ENCODE data around the gene PLBD2. TPM values are rescaled to one million over a fixed set of nuclear protein-coding genes. Genes with fewer than 3 reads are reported as not detected.

PLBD2 gene
- total RNA-seq, 2 donors from 2014 or later: 13.2 to 14.7 TPM

- no peak for ATAC-seq (replicated peaks in 1 of 2)
- no peaks in the 10 kb centered on the region for H3K36me3 Mint-ChIP-seq (ENCODE audit: insufficient read depth in 2 of 2)
- H3K27me3 Mint-ChIP-seq (ENCODE audit: low read depth): no peaks in the 10 kb centered on the region
- no peak for DNase-seq
- H3K9me3 Mint-ChIP-seq: no peaks in the 10 kb centered on the region
- H3K4me1 Mint-ChIP-seq (ENCODE audit: low read depth): no peaks in the 10 kb centered on the region
- no peak overlapping the region for H3K27ac Mint-ChIP-seq
- H3K4me3 Mint-ChIP-seq: no peak overlapping the region
Measured at GRCh38 chr12:113409462-113410124, 51.2 kb downstream of the PLBD2 start.

GRCh38 chr12:113413488-113413939 is 55.1 kb downstream of the PLBD2 start:
- no peak for DNase-seq
- no peak overlapping the region for H3K27ac Mint-ChIP-seq
- H3K9me3 Mint-ChIP-seq: no peaks in the 10 kb centered on the region
- peaks cover 4% of the 10 kb centered on the region for H3K27me3 Mint-ChIP-seq (ENCODE audit: low read depth)
- no peak for ATAC-seq (replicated peaks in 1 of 2)
- H3K36me3 Mint-ChIP-seq (ENCODE audit: insufficient read depth in 2 of 2): no peaks in the 10 kb centered on the region
- no peaks in the 10 kb centered on the region for H3K4me1 Mint-ChIP-seq (ENCODE audit: low read depth)
- H3K4me3 Mint-ChIP-seq: no peak overlapping the region

GRCh38 chr12:113414519-113415038 is 56.2 kb downstream of the PLBD2 start:
- DNase-seq: no peak

GRCh38 chr12:113416091-113416754 is 57.8 kb downstream of the PLBD2 start:
- Mint-ChIP-seq H3K9me3 (no peaks in the 10 kb centered on the region), H3K4me1 (ENCODE audit: low read depth) (no peaks in the 10 kb centered on the region), H3K4me3 (no peak overlapping the region), H3K36me3 (ENCODE audit: insufficient read depth in 2 of 2) (no peaks in the 10 kb centered on the region), H3K27me3 (ENCODE audit: low read depth) (peaks cover 9% of the 10 kb centered on the region), H3K27ac (no peak overlapping the region)
- no peak for ATAC-seq (replicated peaks in 1 of 2)
- no peak for DNase-seq

More at GRCh38 chr12:113414519-113415038, 56.2 kb downstream of the PLBD2 start:
- Mint-ChIP-seq H3K9me3 (no peaks in the 10 kb centered on the region), H3K27me3 (ENCODE audit: low read depth) (peaks cover 4% of the 10 kb centered on the region), H3K4me1 (ENCODE audit: low read depth) (no peaks in the 10 kb centered on the region), H3K27ac (no peak overlapping the region), H3K36me3 (ENCODE audit: insufficient read depth in 2 of 2) (no peaks in the 10 kb centered on the region), H3K4me3 (no peak overlapping the region)
- ATAC-seq (replicated peaks in 1 of 2): no peak

GRCh38 chr12:113418213-113418879 is 60.0 kb downstream of the PLBD2 start:
- Mint-ChIP-seq H3K4me1 (ENCODE audit: low read depth) (peaks cover 13% of the 10 kb centered on the region), H3K27me3 (ENCODE audit: low read depth) (peaks cover 9% of the 10 kb centered on the region), H3K9me3 (no peaks in the 10 kb centered on the region), H3K27ac (no peak overlapping the region), H3K4me3 (no peak overlapping the region), H3K36me3 (ENCODE audit: insufficient read depth in 2 of 2) (no peaks in the 10 kb centered on the region)
- DNase-seq (no peak), ATAC-seq (replicated peaks in 1 of 2) (no peak)

- no peak for DNase-seq
- no peak overlapping the region for H3K4me3 Mint-ChIP-seq
- ATAC-seq (replicated peaks in 1 of 2): no peak
- H3K27ac Mint-ChIP-seq: no peak overlapping the region
- H3K36me3 Mint-ChIP-seq (ENCODE audit: insufficient read depth in 2 of 2): no peaks in the 10 kb centered on the region
- peaks cover 9% of the 10 kb centered on the region for H3K27me3 Mint-ChIP-seq (ENCODE audit: low read depth)
- H3K4me1 Mint-ChIP-seq (ENCODE audit: low read depth): peaks cover 13% of the 10 kb centered on the region
- H3K9me3 Mint-ChIP-seq: no peaks in the 10 kb centered on the region
Measured at GRCh38 chr12:113420996-113421595, 62.7 kb downstream of the PLBD2 start.

- Mint-ChIP-seq H3K4me1 (ENCODE audit: low read depth) (peaks cover 13% of the 10 kb centered on the region), H3K4me3 (peak within 1 kb of the TSS; percentile 77 to 94), H3K9me3 (no peaks in the 10 kb centered on the region), H3K27ac (peak within 1 kb of the TSS; percentile 82), H3K27me3 (ENCODE audit: low read depth) (peaks cover 9% of the 10 kb centered on the region), H3K36me3 (ENCODE audit: insufficient read depth in 2 of 2) (no peaks in the 10 kb centered on the region)
- ATAC-seq (replicated peaks in 1 of 2): peak; percentile 91 to 96
- peak; percentile 48 to 55 for DNase-seq
Measured at GRCh38 chr12:113422030-113422885, 63.9 kb downstream of the PLBD2 start, which contains the start of gene SDSL. TSS of gene SDSL (plus strand) at chr12:113422380. CDS start at chr12:113427983, 5,603 bp downstream.

- ATAC-seq (replicated peaks in 1 of 2): no peak
- Mint-ChIP-seq H3K27ac (no peak overlapping the region), H3K4me3 (peak overlapping the region in 1 of 2 donors; percentile 77), H3K36me3 (ENCODE audit: insufficient read depth in 2 of 2) (no peaks in the 10 kb centered on the region), H3K4me1 (ENCODE audit: low read depth) (peaks cover 13% of the 10 kb centered on the region), H3K9me3 (no peaks in the 10 kb centered on the region), H3K27me3 (ENCODE audit: low read depth) (peaks cover 6% of the 10 kb centered on the region)
- no peak for DNase-seq
Measured at GRCh38 chr12:113422886-113423669, 64.7 kb downstream of the PLBD2 start.

- H3K36me3 Mint-ChIP-seq (ENCODE audit: insufficient read depth in 2 of 2): no peaks in the 10 kb centered on the region
- ATAC-seq (replicated peaks in 1 of 2): no peak
- H3K27ac Mint-ChIP-seq: no peak overlapping the region
- peaks cover 13% of the 10 kb centered on the region for H3K4me1 Mint-ChIP-seq (ENCODE audit: low read depth)
- H3K27me3 Mint-ChIP-seq (ENCODE audit: low read depth): peaks cover 5% of the 10 kb centered on the region
- no peak for DNase-seq
- no peak overlapping the region for H3K4me3 Mint-ChIP-seq
- no peaks in the 10 kb centered on the region for H3K9me3 Mint-ChIP-seq
Measured at GRCh38 chr12:113424456-113424855, 66.1 kb downstream of the PLBD2 start.

- Mint-ChIP-seq H3K4me3 (no peak overlapping the region), H3K27me3 (ENCODE audit: low read depth) (peaks cover 10% of the 10 kb centered on the region), H3K9me3 (no peaks in the 10 kb centered on the region), H3K36me3 (ENCODE audit: insufficient read depth in 2 of 2) (no peaks in the 10 kb centered on the region), H3K4me1 (ENCODE audit: low read depth) (peaks cover 13% of the 10 kb centered on the region), H3K27ac (no peak overlapping the region)
- DNase-seq (peak; percentile 46 to 69), ATAC-seq (replicated peaks in 1 of 2) (peak; percentile 42 to 61)
Measured at GRCh38 chr12:113424915-113425823, 66.8 kb downstream of the PLBD2 start.

- Mint-ChIP-seq H3K9me3 (no peaks in the 10 kb centered on the region), H3K4me1 (ENCODE audit: low read depth) (peaks cover 13% of the 10 kb centered on the region), H3K27ac (no peak overlapping the region), H3K4me3 (no peak overlapping the region), H3K36me3 (ENCODE audit: insufficient read depth in 2 of 2) (no peaks in the 10 kb centered on the region), H3K27me3 (ENCODE audit: low read depth) (peaks cover 14% of the 10 kb centered on the region)
- ATAC-seq (replicated peaks in 1 of 2): no peak
- no peak for DNase-seq
Measured at GRCh38 chr12:113425960-113426453, 67.6 kb downstream of the PLBD2 start.

Measured in activated T-cell treated with anti-CD3 and anti-CD28 coated beads, Interleukin-2, amount 50 U/mL, for 72 hours (primary cell).